GM12878 (cell line): Measurements from ENCODE around the gene SIRPD. TPM values are rescaled to one million over a fixed set of nuclear protein-coding genes. Genes with fewer than 3 reads are reported as not detected.

Source experiments
- ASH2L ChIP-seq: fragments of 300-600, 200-600 bp; sonication (generic); IDR thresholded peaks from 2 replicates; pipeline ENCODE4 v1.6.1; 2017; ENCODE audit warnings: low read depth, mild to moderate bottlenecking, borderline replicate concordance
- ATF7 ChIP-seq: fragments of 450-650 bp; IDR thresholded peaks from 2 replicates; pipeline ENCODE4 v1.6.1; 2016; ENCODE audit warnings: low read depth, mild to moderate bottlenecking
- BHLHE40 ChIP-seq, 2 experiments: fragments of 450-650 bp in 1 of 2; IDR thresholded peaks; 2 replicates each; pipeline ENCODE4 v1.6.1; 2011 to 2017; ENCODE audit warnings: low read depth in 2 of 2, borderline replicate concordance in 1 of 2, improper control_type of control experiment in 1 of 2, low read length in 1 of 2, mild to moderate bottlenecking in 1 of 2
- CREB1 ChIP-seq: IDR thresholded peaks from 2 replicates; pipeline ENCODE4 v1.6.1; 2012; ENCODE audit warnings: low read depth, mild to moderate bottlenecking, inconsistent platforms
- CREM ChIP-seq: IDR thresholded peaks from 2 replicates; pipeline ENCODE4 v1.6.1; 2014; ENCODE audit warnings: antibody characterized with exemption, low read depth
- EGR1 ChIP-seq, 2 experiments: IDR thresholded peaks; 1 replicate in 1 of 2; 2 replicates in 1 of 2; pipeline ENCODE4 v1.6.1; 2011 to 2012; ENCODE audit warnings: low read depth in 2 of 2, low read length in 2 of 2, borderline replicate concordance in 1 of 2, mild to moderate bottlenecking in 1 of 2, moderate library complexity in 1 of 2
- GABPA ChIP-seq: IDR thresholded peaks from 2 replicates; pipeline ENCODE4 v1.6.1; 2014; ENCODE audit warnings: antibody characterized with exemption, low read depth, mild to moderate bottlenecking, inconsistent platforms
- HDAC6 ChIP-seq: fragments of 200-600 bp; sonication (generic); IDR thresholded peaks from one replicate; pipeline ENCODE4 v1.8.0; 2017; ENCODE audit warnings: antibody characterized with exemption; ENCODE audit not compliant: unreplicated experiment
- IRF4 ChIP-seq: IDR thresholded peaks from 2 replicates; pipeline ENCODE4 v1.6.1; 2011; ENCODE audit warnings: low read depth, low read length
- KDM1A ChIP-seq: fragments of 200-600 bp; sonication (generic); IDR thresholded peaks from 2 replicates; pipeline ENCODE4 v1.6.1; 2016; ENCODE audit warnings: borderline replicate concordance
- NFYA ChIP-seq: IDR thresholded peaks from 2 replicates; pipeline ENCODE4 v1.6.1; 2011; ENCODE audit warnings: low read depth, mild to moderate bottlenecking, low read length, improper control_type of control experiment, borderline replicate concordance
- POLR2AphosphoS5 ChIP-seq: IDR thresholded peaks from 2 replicates; pipeline ENCODE4 v1.6.1; 2011; ENCODE audit warnings: mild to moderate bottlenecking, low read length, inconsistent platforms
- POU2F2 ChIP-seq: IDR thresholded peaks from 3 replicates; pipeline ENCODE4 v1.6.1; 2011; ENCODE audit warnings: low read depth, mild to moderate bottlenecking, low read length, borderline replicate concordance
- RELA ChIP-seq: fragments of 450-650 bp; IDR thresholded peaks from 2 replicates; pipeline ENCODE4 v1.8.0; 2014; ENCODE audit warnings: borderline replicate concordance; ENCODE audit not compliant: partially characterized antibody
- TCF7 ChIP-seq: IDR thresholded peaks from 2 replicates; pipeline ENCODE4 v1.6.1; 2014; ENCODE audit warnings: antibody characterized with exemption, borderline replicate concordance
- YY1 ChIP-seq: IDR thresholded peaks from 2 replicates; pipeline ENCODE4 v1.6.1; 2011; ENCODE audit warnings: low read depth, mild to moderate bottlenecking, low read length
- ZNF687 ChIP-seq: fragments of 450-650 bp; IDR thresholded peaks from 2 replicates; pipeline ENCODE4 v1.6.1; 2017; ENCODE audit warnings: mild to moderate bottlenecking, moderate library complexity
- ZZZ3 ChIP-seq: IDR thresholded peaks from 2 replicates; pipeline ENCODE4 v1.6.1; 2011; ENCODE audit warnings: low read depth; ENCODE audit not compliant: control insufficient read depth, insufficient read length
- polyA plus RNA-seq, 11 experiments: library from polyadenylated mRNA; depleted of rRNA in 4 of 11; unstranded in 6 of 11; stranded (reverse) in 5 of 11; fragments of >200 nt; fragmentation: Nextera tagmentation in 4 of 11; fragmentation: Illumina TruSeq in 1 of 11; extraction: Ambion mirVana in 4 of 11; extraction: Trizol in 1 of 11; gene quantifications; 1 replicate in 1 of 11; 2 replicates in 10 of 11; pipeline versions ENCODE4 v1.2.1 to v1.2.3, GENCODE V29; 2011 to 2016; ENCODE audit warnings: inconsistent platforms in 2 of 11, missing spikeins in 2 of 11, low read depth in 1 of 11
- total RNA-seq, 4 experiments: library from RNA; depleted of rRNA in 3 of 4; stranded (reverse); fragments of >200 nt in 3 of 4; fragmentation: Illumina TruSeq in 1 of 4; extraction: Trizol in 1 of 4; gene quantifications; 2 replicates each; pipeline versions ENCODE4 v1.2.1 to v1.2.3, GENCODE V29; 2013 to 2021
- TF ChIP-seq, protein P1 (sequence below): IDR thresholded peaks from 2 replicates; pipeline ENCODE4 v1.6.1; 2012; ENCODE audit warnings: low read depth, low read length, improper control_type of control experiment
- TF ChIP-seq, protein P2 (sequence below): fragments of 150-350 bp; IDR thresholded peaks from 2 replicates; pipeline ENCODE4 v1.6.1; 2016; ENCODE audit warnings: low read depth, low read length

The SIRPD gene
- total and polyA plus RNA-seq, 10 of the 15 experiments (the other 5 are each of a cell fraction or from before 2014, with no cell fraction given), result 0.10 to 1.6 (median 0.88) TPM

GRCh38 chr20:1535420-1536175, 21.9 kb downstream of the SIRPD start (continued):
- no peak for TF ChIP-seq GABPA
- TF ChIP-seq, protein P1, sequence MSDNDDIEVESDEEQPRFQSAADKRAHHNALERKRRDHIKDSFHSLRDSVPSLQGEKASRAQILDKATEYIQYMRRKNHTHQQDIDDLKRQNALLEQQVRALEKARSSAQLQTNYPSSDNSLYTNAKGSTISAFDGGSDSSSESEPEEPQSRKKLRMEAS, result no peak
- no peak for TF ChIP-seq TCF7
- TF ChIP-seq BHLHE40 (IDR thresholded peaks at IDR 0.05; ENCODE audit: borderline replicate concordance in 1 of 2, low read depth in 2 of 2, low read length in 1 of 2), result peak; percentile 11 to 35; a peak in 1 of 4 replicates
- TF ChIP-seq ZNF687, result peak; percentile 34; the same call in 1 of the 2 replicates
- TF ChIP-seq CREB1, result 0 out of 2 replicates have a peak, but pooled peaks have one; percentile 7
- peak; percentile 78 for TF ChIP-seq YY1
- no peak for TF ChIP-seq NFYA
- TF ChIP-seq ASH2L, result no peak
- TF ChIP-seq IRF4, result peak; percentile 98
- peak; percentile 58; the same call in 1 of the 2 replicates for TF ChIP-seq ATF7
- no peak for TF ChIP-seq POLR2AphosphoS5
- TF ChIP-seq EGR1 (IDR thresholded peaks at IDR 0.05; ENCODE audit: borderline replicate concordance in 1 of 2, low read depth in 2 of 2, low read length in 2 of 2), result no peak
- TF ChIP-seq KDM1A, result no peak
- peak; percentile 48; the same call in 1 of the 3 replicates for TF ChIP-seq POU2F2
- TF ChIP-seq HDAC6, result no peak
- TF ChIP-seq CREM, result peak; percentile 58
- no peak for TF ChIP-seq RELA
- TF ChIP-seq, protein P2, sequence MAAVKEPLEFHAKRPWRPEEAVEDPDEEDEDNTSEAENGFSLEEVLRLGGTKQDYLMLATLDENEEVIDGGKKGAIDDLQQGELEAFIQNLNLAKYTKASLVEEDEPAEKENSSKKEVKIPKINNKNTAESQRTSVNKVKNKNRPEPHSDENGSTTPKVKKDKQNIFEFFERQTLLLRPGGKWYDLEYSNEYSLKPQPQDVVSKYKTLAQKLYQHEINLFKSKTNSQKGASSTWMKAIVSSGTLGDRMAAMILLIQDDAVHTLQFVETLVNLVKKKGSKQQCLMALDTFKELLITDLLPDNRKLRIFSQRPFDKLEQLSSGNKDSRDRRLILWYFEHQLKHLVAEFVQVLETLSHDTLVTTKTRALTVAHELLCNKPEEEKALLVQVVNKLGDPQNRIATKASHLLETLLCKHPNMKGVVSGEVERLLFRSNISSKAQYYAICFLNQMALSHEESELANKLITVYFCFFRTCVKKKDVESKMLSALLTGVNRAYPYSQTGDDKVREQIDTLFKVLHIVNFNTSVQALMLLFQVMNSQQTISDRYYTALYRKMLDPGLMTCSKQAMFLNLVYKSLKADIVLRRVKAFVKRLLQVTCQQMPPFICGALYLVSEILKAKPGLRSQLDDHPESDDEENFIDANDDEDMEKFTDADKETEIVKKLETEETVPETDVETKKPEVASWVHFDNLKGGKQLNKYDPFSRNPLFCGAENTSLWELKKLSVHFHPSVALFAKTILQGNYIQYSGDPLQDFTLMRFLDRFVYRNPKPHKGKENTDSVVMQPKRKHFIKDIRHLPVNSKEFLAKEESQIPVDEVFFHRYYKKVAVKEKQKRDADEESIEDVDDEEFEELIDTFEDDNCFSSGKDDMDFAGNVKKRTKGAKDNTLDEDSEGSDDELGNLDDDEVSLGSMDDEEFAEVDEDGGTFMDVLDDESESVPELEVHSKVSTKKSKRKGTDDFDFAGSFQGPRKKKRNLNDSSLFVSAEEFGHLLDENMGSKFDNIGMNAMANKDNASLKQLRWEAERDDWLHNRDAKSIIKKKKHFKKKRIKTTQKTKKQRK, result no peak
- TF ChIP-seq ZZZ3, result no peak
